HEK293 (cell line): Measurements from ENCODE around the gene CUL7.
A peak's percentile ranks its signal among the peaks of the same experiment; 100 is the strongest.

Experiments
- CTCF ChIP-seq: fragments of 450-650 bp; formaldehyde crosslinking; IDR thresholded peaks from 2 replicates; pipeline ENCODE4 v1.5.1; 2016; ENCODE audit warnings: missing biosample characterization, missing genetic modification characterization
- FEZF1 ChIP-seq: fragments of 450-650 bp; formaldehyde crosslinking; IDR thresholded peaks from 2 replicates; pipeline ENCODE4 v1.5.1; 2016; ENCODE audit warnings: missing biosample characterization, missing genetic modification characterization
- HOXC10 ChIP-seq: sonication (generic); formaldehyde crosslinking; IDR thresholded peaks from 2 replicates; pipeline ENCODE4 v1.8.1; 2023; ENCODE audit warnings: mild to moderate bottlenecking, missing genetic modification reagents
- KLF16 ChIP-seq: fragments of 450-650 bp; formaldehyde crosslinking; IDR thresholded peaks from 2 replicates; pipeline ENCODE4 v1.5.1; 2017; ENCODE audit warnings: missing biosample characterization, missing genetic modification characterization
- PRDM1 ChIP-seq: fragments of 450-650 bp; formaldehyde crosslinking; IDR thresholded peaks from 2 replicates; pipeline ENCODE4; 2016; ENCODE audit warnings: missing biosample characterization, missing genetic modification characterization
- REPIN1 ChIP-seq: fragments of 450-650 bp; formaldehyde crosslinking; IDR thresholded peaks from 2 replicates; pipeline ENCODE4 v1.5.1; 2017; ENCODE audit warnings: missing biosample characterization, missing genetic modification characterization, low read depth
- SALL2 ChIP-seq: fragments of 450-650 bp; formaldehyde crosslinking; IDR thresholded peaks from 2 replicates; pipeline ENCODE4 v1.5.0; 2017; ENCODE audit warnings: missing biosample characterization, mild to moderate bottlenecking, missing genetic modification characterization, borderline replicate concordance
- SCRT2 ChIP-seq: fragments of 450-650 bp; formaldehyde crosslinking; IDR thresholded peaks from 2 replicates; pipeline ENCODE4 v1.5.1; 2016; ENCODE audit warnings: missing biosample characterization, missing genetic modification characterization
- ZBTB1 ChIP-seq: fragments of 450-650 bp; formaldehyde crosslinking; IDR thresholded peaks from 2 replicates; pipeline ENCODE4 v1.5.1; 2016; ENCODE audit warnings: missing biosample characterization, missing genetic modification characterization
- ZBTB11 ChIP-seq: fragments of 450-650 bp; formaldehyde crosslinking; conservative IDR thresholded peaks from 2 replicates; pipeline ENCODE4 v1.5.1; 2016; ENCODE audit warnings: low read depth, missing biosample characterization, missing genetic modification characterization
- ZBTB44 ChIP-seq: fragments of 450-650 bp; IDR thresholded peaks from 2 replicates; pipeline ENCODE4 v1.5.1; 2018; ENCODE audit warnings: missing biosample characterization, mild to moderate bottlenecking, missing genetic modification characterization
- ZBTB6 ChIP-seq: fragments of 450-650 bp; formaldehyde crosslinking; IDR thresholded peaks from 2 replicates; pipeline ENCODE4 v1.5.1; 2017; ENCODE audit warnings: missing biosample characterization, missing genetic modification characterization
- ZFP69B ChIP-seq: fragments of 450-650 bp; formaldehyde crosslinking; IDR thresholded peaks from 2 replicates; pipeline ENCODE4 v1.5.1; 2016; ENCODE audit warnings: missing biosample characterization, missing genetic modification characterization
- ZIC2 ChIP-seq: fragments of 450-650 bp; formaldehyde crosslinking; IDR thresholded peaks from 2 replicates; pipeline ENCODE4 v1.5.1; 2016; ENCODE audit warnings: missing biosample characterization, missing genetic modification characterization
- ZNF10 ChIP-seq: fragments of 450-650 bp; formaldehyde crosslinking; IDR thresholded peaks from 2 replicates; pipeline ENCODE4 v1.5.1; 2017; ENCODE audit warnings: missing biosample characterization, missing genetic modification characterization
- ZNF2 ChIP-seq: fragments of 450-650 bp; formaldehyde crosslinking; IDR thresholded peaks from 2 replicates; pipeline ENCODE4 v1.5.1; 2016; ENCODE audit warnings: missing biosample characterization, missing genetic modification characterization
- ZNF239 ChIP-seq: fragments of 450-650 bp; formaldehyde crosslinking; IDR thresholded peaks from 2 replicates; pipeline ENCODE4 v1.5.1; 2016; ENCODE audit warnings: missing biosample characterization, missing genetic modification characterization
- ZNF24 ChIP-seq: fragments of 450-650 bp; formaldehyde crosslinking; IDR thresholded peaks from 2 replicates; pipeline ENCODE4 v1.5.1; 2016; ENCODE audit warnings: missing biosample characterization, missing genetic modification characterization
- ZNF26 ChIP-seq: fragments of 450-650 bp; formaldehyde crosslinking; IDR thresholded peaks from 2 replicates; pipeline ENCODE4 v1.5.1; 2016; ENCODE audit warnings: missing biosample characterization, missing genetic modification characterization
- ZNF292 ChIP-seq: fragments of 450-650 bp; formaldehyde crosslinking; IDR thresholded peaks from 2 replicates; pipeline ENCODE4 v1.5.1; 2016; ENCODE audit warnings: low read depth, missing biosample characterization, missing genetic modification characterization, borderline replicate concordance
- ZNF426 ChIP-seq: fragments of 450-650 bp; formaldehyde crosslinking; IDR thresholded peaks from 2 replicates; pipeline ENCODE4 v1.5.1; 2017; ENCODE audit warnings: missing biosample characterization, missing genetic modification characterization, mild to moderate bottlenecking, inconsistent platforms, moderate library complexity
- ZNF501 ChIP-seq: fragments of 450-650 bp; formaldehyde crosslinking; IDR thresholded peaks from 2 replicates; pipeline ENCODE4 v1.5.1; 2016; ENCODE audit warnings: missing biosample characterization, missing genetic modification characterization
- ZNF521 ChIP-seq: fragments of 450-650 bp; formaldehyde crosslinking; IDR thresholded peaks from 2 replicates; pipeline ENCODE4 v1.5.1; 2017; ENCODE audit warnings: missing biosample characterization, mild to moderate bottlenecking, missing genetic modification characterization
- ZNF544 ChIP-seq: fragments of 450-650 bp; formaldehyde crosslinking; IDR thresholded peaks from 2 replicates; pipeline ENCODE4 v1.5.0; 2017; ENCODE audit warnings: missing biosample characterization, missing genetic modification characterization
- ZNF548 ChIP-seq: fragments of 450-650 bp; formaldehyde crosslinking; IDR thresholded peaks from 2 replicates; pipeline ENCODE4 v1.5.1; 2016; ENCODE audit warnings: missing biosample characterization, missing genetic modification characterization
- ZNF555 ChIP-seq: fragments of 450-650 bp; formaldehyde crosslinking; conservative IDR thresholded peaks from 2 replicates; pipeline ENCODE4 v1.5.1; 2017; ENCODE audit warnings: missing biosample characterization, mild to moderate bottlenecking, missing genetic modification characterization, inconsistent platforms
- ZNF600 ChIP-seq: fragments of 450-650 bp; formaldehyde crosslinking; IDR thresholded peaks from 2 replicates; pipeline ENCODE4 v1.5.1; 2016; ENCODE audit warnings: missing biosample characterization, missing genetic modification characterization
- ZNF624 ChIP-seq: fragments of 450-650 bp; formaldehyde crosslinking; IDR thresholded peaks from 2 replicates; pipeline ENCODE4 v1.5.1; 2017; ENCODE audit warnings: missing biosample characterization, missing genetic modification characterization
- ZNF660 ChIP-seq: fragments of 450-650 bp; IDR thresholded peaks from 2 replicates; pipeline ENCODE4 v1.5.1; 2018; ENCODE audit warnings: missing biosample characterization, mild to moderate bottlenecking, missing genetic modification characterization
- ZNF704 ChIP-seq: fragments of 450-650 bp; formaldehyde crosslinking; IDR thresholded peaks from 2 replicates; pipeline ENCODE4 v1.5.1; 2016; ENCODE audit warnings: missing biosample characterization, missing genetic modification characterization
- ZNF792 ChIP-seq: fragments of 450-650 bp; formaldehyde crosslinking; IDR thresholded peaks from 2 replicates; pipeline ENCODE4 v1.5.1; 2016; ENCODE audit warnings: missing biosample characterization, missing genetic modification characterization
- ZNF837 ChIP-seq: fragments of 450-650 bp; formaldehyde crosslinking; IDR thresholded peaks from 2 replicates; pipeline ENCODE4 v1.5.1; 2016; ENCODE audit warnings: missing biosample characterization, missing genetic modification characterization

The CUL7 gene

GRCh38 chr6:43013843-43014433 lies 39.7 kb downstream of the CUL7 start, which contains the start of the genes KLHDC3 and MEA1 (continued):
- peak; percentile 93 for TF ChIP-seq ZBTB11 (tag by site-specific recombination)
- TF ChIP-seq ZNF521: no peak
- TF ChIP-seq PRDM1 (tag by site-specific recombination): no peak
- peak; percentile 47; the same call in 1 of the 2 replicates for TF ChIP-seq ZNF600 (tag by site-specific recombination)
- TF ChIP-seq ZBTB1 (tag by site-specific recombination): no peak
- TF ChIP-seq ZNF426 (tag by site-specific recombination): no peak
- TF ChIP-seq ZNF2 (tag by site-specific recombination): no peak; the same call in 1 of the 2 replicates
- no peak for TF ChIP-seq ZNF837 (tag by site-specific recombination)
- TF ChIP-seq REPIN1 (tag by site-specific recombination): no peak
- no peak for TF ChIP-seq ZNF26
- no peak for TF ChIP-seq ZNF501 (tag by site-specific recombination)
- no peak for TF ChIP-seq ZNF792 (tag by site-specific recombination)
- peak; percentile 18; the same call in 1 of the 2 replicates for TF ChIP-seq ZIC2
- TF ChIP-seq CTCF (tag by site-specific recombination): no peak
- TF ChIP-seq ZNF292: no peak
- 0 out of 2 replicates have a peak, but pooled peaks have one; percentile 6 for TF ChIP-seq KLF16 (tag by site-specific recombination)
- no peak for TF ChIP-seq ZNF239 (tag by site-specific recombination)
- no peak for TF ChIP-seq SALL2 (tag by site-specific recombination)
- TF ChIP-seq ZNF704 (tag by site-specific recombination): no peak
- peak; percentile 98 for TF ChIP-seq ZBTB6 (tag by site-specific recombination)
- no peak for TF ChIP-seq ZBTB44 (tag by site-specific recombination)
- no peak for TF ChIP-seq ZNF555
- TF ChIP-seq ZNF24 (tag by site-specific recombination): no peak; the same call in 1 of the 2 replicates
- no peak for TF ChIP-seq ZNF544 (tag by site-specific recombination)
- no peak for TF ChIP-seq ZFP69B (tag by site-specific recombination)
- no peak for TF ChIP-seq SCRT2 (tag by site-specific recombination)
- no peak for TF ChIP-seq ZNF548 (tag by site-specific recombination)
- TF ChIP-seq FEZF1 (tag by site-specific recombination): no peak
- 0 out of 2 replicates have a peak, but pooled peaks have one; percentile 2 for TF ChIP-seq ZNF660 (tag by site-specific recombination)
- TF ChIP-seq ZNF10 (tag by site-specific recombination): no peak
- no peak for TF ChIP-seq HOXC10 (CRISPR knock-in tag)
- no peak for TF ChIP-seq ZNF624 (tag by site-specific recombination)
